Endothelial cell of umbilical vein (primary cell): ENCODE data around the gene ZBTB22. TPM values are rescaled to one million over a fixed set of nuclear protein-coding genes. Genes with fewer than 3 reads are reported as not detected.
A peak's percentile ranks its signal among the peaks of the same experiment; 100 is the strongest.

ENCODE experiments used
- BruUV-seq: library from RNA; stranded (reverse); fragments of 400-500 nt; replicated peaks from 2 replicates; lab custom pipeline; 2021; lab: Mats Ljungman, UMichigan
- CTCF ChIA-PET: fragments of 300-600, 350-600 bp; sonication (Branson Sonifier 250); formaldehyde crosslinking; loops from one replicate; lab custom pipeline; 2021; ENCODE audit warnings: antibody characterized with exemption, inconsistent platforms; lab: Charles Lee
- POLR2A ChIA-PET: fragments of 300-600, 350-600 bp; sonication (Branson Sonifier 250); formaldehyde crosslinking; loops from one replicate; lab custom pipeline; 2021; ENCODE audit warnings: antibody characterized with exemption, inconsistent platforms; lab: Charles Lee
- DNase-seq: peaks from one replicate; pipeline ENCODE4 v3.0.0-alpha.2; 2011; ENCODE audit warnings: low read depth, low spot score
- FAIRE-seq: peaks from 2 replicates; lab custom pipeline; 2011; peaks lifted over from hg19 to GRCh38; lab: Jason Lieb, UNC
- H2AFZ ChIP-seq: 2 replicates; pipeline ENCODE4 v1.6.0; 2012; ENCODE audit warnings: low read depth, low read length, control low read depth, inconsistent platforms
- H3K27ac ChIP-seq: 2 replicates; pipeline ENCODE4 v1.5.1; 2011; ENCODE audit warnings: low read depth, mild to moderate bottlenecking, control low read depth, low read length, moderate library complexity; ENCODE audit not compliant: insufficient read depth
- H3K27me3 ChIP-seq, 2 experiments: 2 replicates each; pipeline versions ENCODE4 v1.6.0 to v1.6.1; 2011; ENCODE audit warnings: low read length in 2 of 2, mixed read lengths in 1 of 2; ENCODE audit not compliant: control insufficient read depth in 2 of 2, insufficient read depth in 2 of 2
- H3K36me3 ChIP-seq, 2 experiments: 2 replicates in 1 of 2; 3 replicates in 1 of 2; pipeline ENCODE4 v1.5.1; 2011; ENCODE audit warnings: low read length in 2 of 2, mild to moderate bottlenecking in 1 of 2, moderate library complexity in 1 of 2; ENCODE audit not compliant: control insufficient read depth in 2 of 2, insufficient read depth in 2 of 2; ENCODE audit errors: extremely low read depth in 1 of 2
- H3K4me1 ChIP-seq: 3 replicates; pipeline ENCODE4 v1.5.1; 2011; ENCODE audit warnings: mild to moderate bottlenecking, low read length; ENCODE audit not compliant: control insufficient read depth, insufficient read depth; ENCODE audit errors: extremely low read depth
- H3K4me2 ChIP-seq: 2 replicates; pipeline ENCODE4 v1.6.1; 2011; ENCODE audit warnings: low read length, control low read depth, mixed read lengths; ENCODE audit not compliant: insufficient read depth
- H3K4me3 ChIP-seq, 3 experiments: fragments of 200-600 bp in 1 of 3; sonication (generic), shearing (Covaris generic) in 1 of 3; replicated peaks in 1 of 3; 2 replicates each; pipeline ENCODE4 v1.5.1; 2011 to 2016; ENCODE audit warnings: control low read depth in 3 of 3, low read length in 3 of 3, mild to moderate bottlenecking in 2 of 3, inconsistent platforms in 1 of 3, low read depth in 1 of 3, moderate library complexity in 1 of 3; ENCODE audit not compliant: insufficient read depth in 1 of 3
- H3K79me2 ChIP-seq: 2 replicates; pipeline ENCODE4 v1.6.0; 2012; ENCODE audit warnings: low read length, inconsistent platforms; ENCODE audit not compliant: control insufficient read depth, insufficient read depth
- H3K9ac ChIP-seq: replicated peaks from 2 replicates; pipeline ENCODE3; 2011; ENCODE audit warnings: low read length, control low read depth; ENCODE audit not compliant: insufficient read depth; ENCODE audit errors: extremely low read depth
- H3K9me1 ChIP-seq: replicated peaks from 3 replicates; pipeline ENCODE4 v1.6.0; 2011; ENCODE audit warnings: mild to moderate bottlenecking, low read length; ENCODE audit not compliant: control insufficient read depth, insufficient read depth; ENCODE audit errors: extremely low read depth
- H3K9me3 ChIP-seq: replicated peaks from 2 replicates; pipeline ENCODE4 v1.5.1; 2012; ENCODE audit warnings: low read length, inconsistent platforms; ENCODE audit not compliant: control insufficient read depth, insufficient read depth
- H4K20me1 ChIP-seq: replicated peaks from 2 replicates; pipeline ENCODE3; 2011; ENCODE audit warnings: mild to moderate bottlenecking, low read length; ENCODE audit not compliant: control insufficient read depth, insufficient read depth; ENCODE audit errors: extremely low read depth
- CTCF ChIP-seq, 2 donors: IDR thresholded peaks; 1 replicate in 1 of 2; 2 replicates in 1 of 2; pipeline ENCODE4 v1.5.1; 2011; ENCODE audit warnings: low read length in 2 of 2, mild to moderate bottlenecking in 2 of 2, moderate library complexity in 2 of 2, control low read depth in 1 of 2, inconsistent platforms in 1 of 2, low read depth in 1 of 2; ENCODE audit not compliant: insufficient read depth in 1 of 2; ENCODE audit errors: extremely low read depth in 1 of 2
- EZH2 ChIP-seq: IDR thresholded peaks from 2 replicates; pipeline ENCODE4 v1.6.1; 2012; ENCODE audit warnings: borderline replicate concordance, low read depth, mild to moderate bottlenecking, moderate library complexity, low read length, inconsistent platforms; ENCODE audit not compliant: severe bottlenecking
- FOS ChIP-seq: IDR thresholded peaks from 2 replicates; pipeline ENCODE4 v1.6.1; 2011; ENCODE audit warnings: mild to moderate bottlenecking, low read length, moderate library complexity, borderline replicate concordance; ENCODE audit not compliant: insufficient read depth
- GATA2 ChIP-seq: IDR thresholded peaks from 2 replicates; pipeline ENCODE4 v1.7.0; 2011; ENCODE audit warnings: low read depth, mild to moderate bottlenecking, moderate library complexity, mixed read lengths, low read length; ENCODE audit not compliant: insufficient read length, insufficient read depth
- JUN ChIP-seq: IDR thresholded peaks from 2 replicates; pipeline ENCODE4 v1.6.1; 2011; ENCODE audit warnings: borderline replicate concordance, low read depth; ENCODE audit not compliant: insufficient read length, insufficient read depth
- MAX ChIP-seq: IDR thresholded peaks from 2 replicates; pipeline ENCODE4 v1.6.1; 2011; ENCODE audit not compliant: insufficient read depth, insufficient read length
- MYC ChIP-seq: IDR thresholded peaks from one replicate; pipeline ENCODE4 v1.6.1; 2011; ENCODE audit warnings: mild to moderate bottlenecking, low read depth, low read length
- POLR2A ChIP-seq: IDR thresholded peaks from 2 replicates; pipeline ENCODE4 v1.6.1; 2012; ENCODE audit warnings: low read depth, mild to moderate bottlenecking, control low read depth, low read length
- POLR2AphosphoS5 ChIP-seq: IDR thresholded peaks from 2 replicates; pipeline ENCODE4 v1.6.1; 2012; ENCODE audit warnings: low read depth, mild to moderate bottlenecking, control low read depth, low read length, moderate library complexity; ENCODE audit not compliant: insufficient read depth
- dilution Hi-C: fragments of 300-500 bp; cut with MboI; formaldehyde crosslinking; loops from one replicate; pipeline ENCODE4 v1.15.0; 2019; ENCODE audit warnings: low sequenced_read_pairs; ENCODE audit not compliant: extremely low pct_ligation_motif_present
- intact Hi-C: fragments of 100-400 bp; cut with micrococcal nuclease; formaldehyde crosslinking; loops from one replicate; pipeline ENCODE4 v1.10.0; 2022
- polyA plus RNA-seq, 4 experiments: library from polyadenylated mRNA; depleted of rRNA in 3 of 4; stranded (reverse) in 3 of 4; unstranded in 1 of 4; fragments of >200 nt; gene quantifications; 2 replicates each; pipeline versions ENCODE4 v1.2.1 to v1.2.3, GENCODE V29; 2011 to 2012; ENCODE audit warnings: missing spikeins in 1 of 4
- total RNA-seq: library from RNA; stranded (reverse); gene quantifications from 2 replicates; pipeline ENCODE4 v1.2.3, GENCODE V29; 2021

The ZBTB22 gene
- total and polyA plus RNA-seq, 2 donors (not counting 3 experiments of a cell fraction or from before 2014, with no cell fraction given), result 12.6 to 15.4 TPM

- FAIRE-seq (no peak), DNase-seq (no peak)
- POLR2A ChIA-PET, result interaction anchor here (1.2 kb wide), 1 partner anchor 52 kb away, joined by 6 read pairs; the partner anchor contains the start of genes RPS18 and VPS52
- Histone ChIP-seq H3K36me3 (peaks cover 4 to 18% of the 10 kb centered on the region in 2 experiments), H2AFZ (no peak overlapping the region), H3K4me2 (peak overlapping the region; percentile 65), H3K4me3 (no peak overlapping the region), H3K9me3 (no peaks in the 10 kb centered on the region), H3K9me1 (no peaks in the 10 kb centered on the region), H3K27ac (no peak overlapping the region), H3K79me2 (peaks cover 31% of the 10 kb centered on the region), H4K20me1 (no peaks in the 10 kb centered on the region), H3K27me3 (no peaks in the 10 kb centered on the region), H3K9ac (no peak overlapping the region), H3K4me1 (peaks cover 38% of the 10 kb centered on the region)
- intact Hi-C loops (no loop called here), dilution Hi-C loops (no loop called here)
- no peak for TF ChIP-seq FOS
- TF ChIP-seq EZH2, result no peak
- TF ChIP-seq MYC, result no peak
- TF ChIP-seq CTCF (IDR thresholded peaks at IDR 0.05; ENCODE audit: extremely low read depth in 1 of 2, insufficient read depth in 1 of 2, low read depth in 1 of 2, low read length in 2 of 2), result no peak
- no peak for TF ChIP-seq MAX
- no peak for TF ChIP-seq POLR2A
- TF ChIP-seq POLR2AphosphoS5, result no peak
- no peak for TF ChIP-seq JUN
- no peak for TF ChIP-seq GATA2
- BruUV-seq, result no TSS peak
- CTCF ChIA-PET, result interaction anchor here (1.1 to 1.5 kb wide), 3 partner anchors 9 to 25 kb away, joined by 3 to 4 read pairs (median 3); no protein-coding TSS in a partner anchor
These were observed 6.6 kb upstream of the ZBTB22 start for GRCh38 chr6:33324125-33324524.
